Endothelial cell of umbilical vein (primary cell): ENCODE results near the gene NUDT5. TPM values are rescaled to one million over a fixed set of nuclear protein-coding genes. Genes with fewer than 3 reads are reported as not detected.

Source experiments
- BruUV-seq: library from RNA; stranded (reverse); fragments of 400-500 nt; replicated peaks from 2 replicates; lab custom pipeline; 2021; lab: Mats Ljungman, UMichigan
- CTCF ChIA-PET: fragments of 300-600, 350-600 bp; sonication (Branson Sonifier 250); formaldehyde crosslinking; loops from one replicate; lab custom pipeline; 2021; ENCODE audit warnings: antibody characterized with exemption, inconsistent platforms; lab: Charles Lee
- POLR2A ChIA-PET: fragments of 300-600, 350-600 bp; sonication (Branson Sonifier 250); formaldehyde crosslinking; loops from one replicate; lab custom pipeline; 2021; ENCODE audit warnings: antibody characterized with exemption, inconsistent platforms; lab: Charles Lee
- DNase-seq: peaks from one replicate; pipeline ENCODE4 v3.0.0-alpha.2; 2011; ENCODE audit warnings: low read depth, low spot score
- FAIRE-seq: peaks from 2 replicates; lab custom pipeline; 2011; peaks lifted over from hg19 to GRCh38; lab: Jason Lieb, UNC
- H2AFZ ChIP-seq: 2 replicates; pipeline ENCODE4 v1.6.0; 2012; ENCODE audit warnings: low read depth, low read length, control low read depth, inconsistent platforms
- H3K27ac ChIP-seq: 2 replicates; pipeline ENCODE4 v1.5.1; 2011; ENCODE audit warnings: low read depth, mild to moderate bottlenecking, control low read depth, low read length, moderate library complexity; ENCODE audit not compliant: insufficient read depth
- H3K27me3 ChIP-seq, 2 experiments: 2 replicates each; pipeline versions ENCODE4 v1.6.0 to v1.6.1; 2011; ENCODE audit warnings: low read length in 2 of 2, mixed read lengths in 1 of 2; ENCODE audit not compliant: control insufficient read depth in 2 of 2, insufficient read depth in 2 of 2
- H3K36me3 ChIP-seq, 2 experiments: 2 replicates in 1 of 2; 3 replicates in 1 of 2; pipeline ENCODE4 v1.5.1; 2011; ENCODE audit warnings: low read length in 2 of 2, mild to moderate bottlenecking in 1 of 2, moderate library complexity in 1 of 2; ENCODE audit not compliant: control insufficient read depth in 2 of 2, insufficient read depth in 2 of 2; ENCODE audit errors: extremely low read depth in 1 of 2
- H3K4me1 ChIP-seq: 3 replicates; pipeline ENCODE4 v1.5.1; 2011; ENCODE audit warnings: mild to moderate bottlenecking, low read length; ENCODE audit not compliant: control insufficient read depth, insufficient read depth; ENCODE audit errors: extremely low read depth
- H3K4me2 ChIP-seq: 2 replicates; pipeline ENCODE4 v1.6.1; 2011; ENCODE audit warnings: low read length, control low read depth, mixed read lengths; ENCODE audit not compliant: insufficient read depth
- H3K4me3 ChIP-seq, 3 experiments: fragments of 200-600 bp in 1 of 3; sonication (generic), shearing (Covaris generic) in 1 of 3; replicated peaks in 1 of 3; 2 replicates each; pipeline ENCODE4 v1.5.1; 2011 to 2016; ENCODE audit warnings: control low read depth in 3 of 3, low read length in 3 of 3, mild to moderate bottlenecking in 2 of 3, inconsistent platforms in 1 of 3, low read depth in 1 of 3, moderate library complexity in 1 of 3; ENCODE audit not compliant: insufficient read depth in 1 of 3
- H3K79me2 ChIP-seq: 2 replicates; pipeline ENCODE4 v1.6.0; 2012; ENCODE audit warnings: low read length, inconsistent platforms; ENCODE audit not compliant: control insufficient read depth, insufficient read depth
- H3K9ac ChIP-seq: replicated peaks from 2 replicates; pipeline ENCODE3; 2011; ENCODE audit warnings: low read length, control low read depth; ENCODE audit not compliant: insufficient read depth; ENCODE audit errors: extremely low read depth
- H3K9me1 ChIP-seq: replicated peaks from 3 replicates; pipeline ENCODE4 v1.6.0; 2011; ENCODE audit warnings: mild to moderate bottlenecking, low read length; ENCODE audit not compliant: control insufficient read depth, insufficient read depth; ENCODE audit errors: extremely low read depth
- H3K9me3 ChIP-seq: replicated peaks from 2 replicates; pipeline ENCODE4 v1.5.1; 2012; ENCODE audit warnings: low read length, inconsistent platforms; ENCODE audit not compliant: control insufficient read depth, insufficient read depth
- H4K20me1 ChIP-seq: replicated peaks from 2 replicates; pipeline ENCODE3; 2011; ENCODE audit warnings: mild to moderate bottlenecking, low read length; ENCODE audit not compliant: control insufficient read depth, insufficient read depth; ENCODE audit errors: extremely low read depth
- CTCF ChIP-seq, 2 donors: IDR thresholded peaks; 1 replicate in 1 of 2; 2 replicates in 1 of 2; pipeline ENCODE4 v1.5.1; 2011; ENCODE audit warnings: low read length in 2 of 2, mild to moderate bottlenecking in 2 of 2, moderate library complexity in 2 of 2, control low read depth in 1 of 2, inconsistent platforms in 1 of 2, low read depth in 1 of 2; ENCODE audit not compliant: insufficient read depth in 1 of 2; ENCODE audit errors: extremely low read depth in 1 of 2
- EZH2 ChIP-seq: IDR thresholded peaks from 2 replicates; pipeline ENCODE4 v1.6.1; 2012; ENCODE audit warnings: borderline replicate concordance, low read depth, mild to moderate bottlenecking, moderate library complexity, low read length, inconsistent platforms; ENCODE audit not compliant: severe bottlenecking
- FOS ChIP-seq: IDR thresholded peaks from 2 replicates; pipeline ENCODE4 v1.6.1; 2011; ENCODE audit warnings: mild to moderate bottlenecking, low read length, moderate library complexity, borderline replicate concordance; ENCODE audit not compliant: insufficient read depth
- GATA2 ChIP-seq: IDR thresholded peaks from 2 replicates; pipeline ENCODE4 v1.7.0; 2011; ENCODE audit warnings: low read depth, mild to moderate bottlenecking, moderate library complexity, mixed read lengths, low read length; ENCODE audit not compliant: insufficient read length, insufficient read depth
- JUN ChIP-seq: IDR thresholded peaks from 2 replicates; pipeline ENCODE4 v1.6.1; 2011; ENCODE audit warnings: borderline replicate concordance, low read depth; ENCODE audit not compliant: insufficient read length, insufficient read depth
- MAX ChIP-seq: IDR thresholded peaks from 2 replicates; pipeline ENCODE4 v1.6.1; 2011; ENCODE audit not compliant: insufficient read depth, insufficient read length
- MYC ChIP-seq: IDR thresholded peaks from one replicate; pipeline ENCODE4 v1.6.1; 2011; ENCODE audit warnings: mild to moderate bottlenecking, low read depth, low read length
- POLR2A ChIP-seq: IDR thresholded peaks from 2 replicates; pipeline ENCODE4 v1.6.1; 2012; ENCODE audit warnings: low read depth, mild to moderate bottlenecking, control low read depth, low read length
- POLR2AphosphoS5 ChIP-seq: IDR thresholded peaks from 2 replicates; pipeline ENCODE4 v1.6.1; 2012; ENCODE audit warnings: low read depth, mild to moderate bottlenecking, control low read depth, low read length, moderate library complexity; ENCODE audit not compliant: insufficient read depth
- dilution Hi-C: fragments of 300-500 bp; cut with MboI; formaldehyde crosslinking; loops from one replicate; pipeline ENCODE4 v1.15.0; 2019; ENCODE audit warnings: low sequenced_read_pairs; ENCODE audit not compliant: extremely low pct_ligation_motif_present
- intact Hi-C: fragments of 100-400 bp; cut with micrococcal nuclease; formaldehyde crosslinking; loops from one replicate; pipeline ENCODE4 v1.10.0; 2022
- polyA plus RNA-seq, 4 experiments: library from polyadenylated mRNA; depleted of rRNA in 3 of 4; stranded (reverse) in 3 of 4; unstranded in 1 of 4; fragments of >200 nt; gene quantifications; 2 replicates each; pipeline versions ENCODE4 v1.2.1 to v1.2.3, GENCODE V29; 2011 to 2012; ENCODE audit warnings: missing spikeins in 1 of 4
- total RNA-seq: library from RNA; stranded (reverse); gene quantifications from 2 replicates; pipeline ENCODE4 v1.2.3, GENCODE V29; 2021

NUDT5 gene
- total and polyA plus RNA-seq, 2 donors (not counting 3 experiments of a cell fraction or from before 2014, with no cell fraction given): 81.8 to 87.8 TPM

DNA sequence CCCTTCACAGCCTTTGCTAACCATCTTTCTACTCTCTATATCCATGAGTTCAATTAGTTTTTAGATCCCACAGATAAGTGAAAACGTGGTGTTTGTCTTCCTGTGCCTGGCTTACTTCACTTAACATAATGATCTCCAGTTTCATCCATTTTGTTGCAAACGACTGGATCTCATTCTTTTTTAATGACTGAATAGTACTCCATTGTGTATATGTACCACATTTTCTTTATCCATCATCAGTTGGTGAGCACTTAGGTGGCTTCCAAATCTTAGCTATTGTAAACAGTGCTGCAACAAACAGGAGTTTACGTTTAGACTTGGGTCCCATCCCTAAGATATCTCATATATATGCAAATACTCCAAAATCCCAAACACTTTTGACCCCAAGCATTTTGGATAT lies 9.4 kb upstream of the NUDT5 start:
- no peak overlapping the region for H3K4me2 ChIP-seq
- CTCF ChIA-PET: no interaction called here
- DNase-seq: no peak
- no peaks in the 10 kb centered on the region for H4K20me1 ChIP-seq
- no peaks in the 10 kb centered on the region for H3K9me3 ChIP-seq
- dilution Hi-C loops (no loop called here), intact Hi-C loops (no loop called here)
- H3K36me3 ChIP-seq: peaks cover 9 to 16% of the 10 kb centered on the region in 2 experiments
- H3K9me1 ChIP-seq: no peaks in the 10 kb centered on the region
- no TSS peak for BruUV-seq
- POLR2A ChIA-PET: no interaction called here
- no peaks in the 10 kb centered on the region for H3K4me1 ChIP-seq
- H3K79me2 ChIP-seq: peaks cover 81% of the 10 kb centered on the region
- H3K27ac ChIP-seq: no peak overlapping the region
- no peak for TF ChIP-seq MYC
- no peak for TF ChIP-seq POLR2AphosphoS5
- TF ChIP-seq EZH2: no peak
- TF ChIP-seq GATA2: no peak
- no peak for TF ChIP-seq MAX
- no peak for TF ChIP-seq CTCF (IDR thresholded peaks at IDR 0.05; ENCODE audit: extremely low read depth in 1 of 2, insufficient read depth in 1 of 2, low read depth in 1 of 2, low read length in 2 of 2)
- no peak for TF ChIP-seq POLR2A
- no peak for TF ChIP-seq JUN
- TF ChIP-seq FOS: no peak
- no peak overlapping the region for H3K9ac ChIP-seq
- H3K4me3 ChIP-seq: no peak overlapping the region
- FAIRE-seq: no peak
- H3K27me3 ChIP-seq: no peaks in the 10 kb centered on the region
- H2AFZ ChIP-seq: no peak overlapping the region
